Measurements from ENCODE around the gene VAV3. TPM values are rescaled to one million over a fixed set of nuclear protein-coding genes. Genes with fewer than 3 reads are reported as not detected.

The VAV3 gene
- total RNA-seq, 1 experiment from 2014 or later, result 10.0 TPM

GRCh38 chr1:107670397-107671040, 294.5 kb downstream of the VAV3 start:
- peaks cover 14% of the 10 kb centered on the region for H3K9me3 Mint-ChIP-seq
- H3K27ac Mint-ChIP-seq, result no peak overlapping the region
- no peak for TF ChIP-seq ZNF232 (CRISPR knock-in tag; IDR thresholded peaks at IDR 0.05)
- no peaks in the 10 kb centered on the region for H3K4me1 Mint-ChIP-seq
- H3K27me3 Mint-ChIP-seq (ENCODE audit: low read depth), result no peaks in the 10 kb centered on the region
- H3K4me3 Mint-ChIP-seq, result no peak overlapping the region
- CTCF ChIA-PET, result no interaction called here
- POLR2A ChIA-PET, result no interaction called here
- peaks cover 9% of the 10 kb centered on the region for H3K36me3 Mint-ChIP-seq
- ATAC-seq, result no peak
- no peak for DNase-seq (ENCODE audit: low spot score)

DNA sequence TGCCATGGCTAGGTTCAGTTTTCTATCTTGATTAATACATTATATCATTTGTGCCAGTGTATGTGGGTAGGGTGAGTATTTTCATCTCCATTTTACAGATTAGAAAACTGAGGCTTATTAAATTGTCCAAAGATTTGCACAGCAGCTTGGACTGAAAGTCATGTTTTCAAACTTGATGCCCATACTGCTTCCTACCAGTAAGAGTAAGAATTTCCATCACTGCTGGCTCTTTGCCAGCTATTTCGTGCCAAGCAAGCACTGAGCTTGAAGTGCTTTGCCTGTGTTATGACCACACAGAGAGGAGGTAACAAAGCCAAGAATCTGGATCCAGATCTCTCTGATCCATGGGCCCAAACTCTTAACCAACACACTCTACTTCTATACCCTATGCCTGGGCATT, 295.0 kb downstream of the VAV3 start:
- no peak overlapping the region for H3K4me3 Mint-ChIP-seq
- H3K36me3 Mint-ChIP-seq, result peaks cover 5% of the 10 kb centered on the region
- ChIA-PET CTCF (no interaction called here), POLR2A (no interaction called here)
- no peak for DNase-seq (ENCODE audit: low spot score)
- no peak overlapping the region for H3K27ac Mint-ChIP-seq
- peaks cover 8% of the 10 kb centered on the region for H3K9me3 Mint-ChIP-seq
- ATAC-seq, result no peak
- H3K4me1 Mint-ChIP-seq, result no peaks in the 10 kb centered on the region
- TF ChIP-seq ATF6 (CRISPR knock-in tag; IDR thresholded peaks at IDR 0.05) (no peak), JAZF1 (CRISPR knock-in tag; IDR thresholded peaks at IDR 0.05) (no peak), KAT7 (CRISPR knock-in tag; IDR thresholded peaks at IDR 0.05; ENCODE audit: borderline replicate concordance) (no peak), GRHL2 (CRISPR knock-in tag; IDR thresholded peaks at IDR 0.05; ENCODE audit: insufficient replicate concordance, severe bottlenecking) (no peak), ESRRA (CRISPR knock-in tag; IDR thresholded peaks at IDR 0.05; ENCODE audit: borderline replicate concordance) (no peak), TCF7 (CRISPR knock-in tag; IDR thresholded peaks at IDR 0.05; ENCODE audit: low read depth) (no peak), ZNF138 (CRISPR knock-in tag; conservative IDR thresholded peaks at IDR 0.05) (no peak), FOXK1 (CRISPR knock-in tag; IDR thresholded peaks at IDR 0.05) (no peak), OVOL2 (CRISPR knock-in tag; IDR thresholded peaks at IDR 0.05; ENCODE audit: borderline replicate concordance) (no peak), NR1H2 (CRISPR knock-in tag; IDR thresholded peaks at IDR 0.05) (no peak), SOX15 (CRISPR knock-in tag; IDR thresholded peaks at IDR 0.05) (no peak), RELA (CRISPR knock-in tag; IDR thresholded peaks at IDR 0.05; ENCODE audit: borderline replicate concordance) (no peak)
- TF ChIP-seq, protein P1, sequence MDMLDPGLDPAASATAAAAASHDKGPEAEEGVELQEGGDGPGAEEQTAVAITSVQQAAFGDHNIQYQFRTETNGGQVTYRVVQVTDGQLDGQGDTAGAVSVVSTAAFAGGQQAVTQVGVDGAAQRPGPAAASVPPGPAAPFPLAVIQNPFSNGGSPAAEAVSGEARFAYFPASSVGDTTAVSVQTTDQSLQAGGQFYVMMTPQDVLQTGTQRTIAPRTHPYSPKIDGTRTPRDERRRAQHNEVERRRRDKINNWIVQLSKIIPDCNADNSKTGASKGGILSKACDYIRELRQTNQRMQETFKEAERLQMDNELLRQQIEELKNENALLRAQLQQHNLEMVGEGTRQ (CRISPR knock-in tag; IDR thresholded peaks at IDR 0.05), result no peak
- TF ChIP-seq, protein P2, sequence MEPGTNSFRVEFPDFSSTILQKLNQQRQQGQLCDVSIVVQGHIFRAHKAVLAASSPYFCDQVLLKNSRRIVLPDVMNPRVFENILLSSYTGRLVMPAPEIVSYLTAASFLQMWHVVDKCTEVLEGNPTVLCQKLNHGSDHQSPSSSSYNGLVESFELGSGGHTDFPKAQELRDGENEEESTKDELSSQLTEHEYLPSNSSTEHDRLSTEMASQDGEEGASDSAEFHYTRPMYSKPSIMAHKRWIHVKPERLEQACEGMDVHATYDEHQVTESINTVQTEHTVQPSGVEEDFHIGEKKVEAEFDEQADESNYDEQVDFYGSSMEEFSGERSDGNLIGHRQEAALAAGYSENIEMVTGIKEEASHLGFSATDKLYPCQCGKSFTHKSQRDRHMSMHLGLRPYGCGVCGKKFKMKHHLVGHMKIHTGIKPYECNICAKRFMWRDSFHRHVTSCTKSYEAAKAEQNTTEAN (CRISPR knock-in tag; IDR thresholded peaks at IDR 0.05), result no peak
- TF ChIP-seq, protein P3, sequence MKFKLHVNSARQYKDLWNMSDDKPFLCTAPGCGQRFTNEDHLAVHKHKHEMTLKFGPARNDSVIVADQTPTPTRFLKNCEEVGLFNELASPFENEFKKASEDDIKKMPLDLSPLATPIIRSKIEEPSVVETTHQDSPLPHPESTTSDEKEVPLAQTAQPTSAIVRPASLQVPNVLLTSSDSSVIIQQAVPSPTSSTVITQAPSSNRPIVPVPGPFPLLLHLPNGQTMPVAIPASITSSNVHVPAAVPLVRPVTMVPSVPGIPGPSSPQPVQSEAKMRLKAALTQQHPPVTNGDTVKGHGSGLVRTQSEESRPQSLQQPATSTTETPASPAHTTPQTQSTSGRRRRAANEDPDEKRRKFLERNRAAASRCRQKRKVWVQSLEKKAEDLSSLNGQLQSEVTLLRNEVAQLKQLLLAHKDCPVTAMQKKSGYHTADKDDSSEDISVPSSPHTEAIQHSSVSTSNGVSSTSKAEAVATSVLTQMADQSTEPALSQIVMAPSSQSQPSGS (CRISPR knock-in tag; IDR thresholded peaks at IDR 0.05; ENCODE audit: borderline replicate concordance, low read depth), result no peak
- TF ChIP-seq, protein P4, sequence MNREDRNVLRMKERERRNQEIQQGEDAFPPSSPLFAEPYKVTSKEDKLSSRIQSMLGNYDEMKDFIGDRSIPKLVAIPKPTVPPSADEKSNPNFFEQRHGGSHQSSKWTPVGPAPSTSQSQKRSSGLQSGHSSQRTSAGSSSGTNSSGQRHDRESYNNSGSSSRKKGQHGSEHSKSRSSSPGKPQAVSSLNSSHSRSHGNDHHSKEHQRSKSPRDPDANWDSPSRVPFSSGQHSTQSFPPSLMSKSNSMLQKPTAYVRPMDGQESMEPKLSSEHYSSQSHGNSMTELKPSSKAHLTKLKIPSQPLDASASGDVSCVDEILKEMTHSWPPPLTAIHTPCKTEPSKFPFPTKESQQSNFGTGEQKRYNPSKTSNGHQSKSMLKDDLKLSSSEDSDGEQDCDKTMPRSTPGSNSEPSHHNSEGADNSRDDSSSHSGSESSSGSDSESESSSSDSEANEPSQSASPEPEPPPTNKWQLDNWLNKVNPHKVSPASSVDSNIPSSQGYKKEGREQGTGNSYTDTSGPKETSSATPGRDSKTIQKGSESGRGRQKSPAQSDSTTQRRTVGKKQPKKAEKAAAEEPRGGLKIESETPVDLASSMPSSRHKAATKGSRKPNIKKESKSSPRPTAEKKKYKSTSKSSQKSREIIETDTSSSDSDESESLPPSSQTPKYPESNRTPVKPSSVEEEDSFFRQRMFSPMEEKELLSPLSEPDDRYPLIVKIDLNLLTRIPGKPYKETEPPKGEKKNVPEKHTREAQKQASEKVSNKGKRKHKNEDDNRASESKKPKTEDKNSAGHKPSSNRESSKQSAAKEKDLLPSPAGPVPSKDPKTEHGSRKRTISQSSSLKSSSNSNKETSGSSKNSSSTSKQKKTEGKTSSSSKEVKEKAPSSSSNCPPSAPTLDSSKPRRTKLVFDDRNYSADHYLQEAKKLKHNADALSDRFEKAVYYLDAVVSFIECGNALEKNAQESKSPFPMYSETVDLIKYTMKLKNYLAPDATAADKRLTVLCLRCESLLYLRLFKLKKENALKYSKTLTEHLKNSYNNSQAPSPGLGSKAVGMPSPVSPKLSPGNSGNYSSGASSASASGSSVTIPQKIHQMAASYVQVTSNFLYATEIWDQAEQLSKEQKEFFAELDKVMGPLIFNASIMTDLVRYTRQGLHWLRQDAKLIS (CRISPR knock-in tag; IDR thresholded peaks at IDR 0.05; ENCODE audit: borderline replicate concordance), result no peak
- H3K27me3 Mint-ChIP-seq (ENCODE audit: low read depth), result no peaks in the 10 kb centered on the region

Data from WTC11 (cell line).